ENCODE results near the gene ADRA2B.

The ADRA2B gene

GRCh38 chr2:96115631-96116423 is 544 bp downstream of the ADRA2B start:
- DNase-seq = no peak

GRCh38 chr2:96114903-96115581 is 1.3 kb downstream of the ADRA2B start:
- no peak for DNase-seq

- DNase-seq = no peak
Measured at GRCh38 chr2:96114546-96114902, 1.8 kb downstream of the ADRA2B start.

GRCh38 chr2:96113951-96114350 is 2.4 kb downstream of the ADRA2B start:
- DNase-seq = no peak

- DNase-seq = no peak
Measured at GRCh38 chr2:96113367-96113677, 3.0 kb downstream of the ADRA2B start.

GRCh38 chr2:96112501-96113366 is 3.6 kb downstream of the ADRA2B start:
- DNase-seq = no peak

- DNase-seq = no peak
Measured at GRCh38 chr2:96111823-96112500, 4.4 kb downstream of the ADRA2B start.

GRCh38 chr2:96111257-96111640 is 5.1 kb downstream of the ADRA2B start:
- DNase-seq = no peak

GRCh38 chr2:96110621-96111256 is 5.6 kb downstream of the ADRA2B start:
- DNase-seq = no peak

- no peak for DNase-seq
Measured at GRCh38 chr2:96109931-96110511, 6.3 kb downstream of the ADRA2B start.

- no peak for DNase-seq
Measured at GRCh38 chr2:96109361-96109680, 7.0 kb downstream of the ADRA2B start.

GRCh38 chr2:96108541-96109360 is 7.6 kb downstream of the ADRA2B start:
- DNase-seq = no peak

GRCh38 chr2:96108151-96108540 is 8.2 kb downstream of the ADRA2B start:
- DNase-seq = no peak

GRCh38 chr2:96107708-96108065 is 8.7 kb downstream of the ADRA2B start:
- no peak for DNase-seq

GRCh38 chr2:96106991-96107707 is 9.2 kb downstream of the ADRA2B start:
- no peak for DNase-seq

GRCh38 chr2:96105994-96106715 is 10.2 kb downstream of the ADRA2B start:
- DNase-seq = no peak

- no peak for DNase-seq
Measured at GRCh38 chr2:96105152-96105915, 11.0 kb downstream of the ADRA2B start.

- no peak for DNase-seq
Measured at GRCh38 chr2:96104487-96104861, 11.9 kb downstream of the ADRA2B start.

GRCh38 chr2:96103761-96104486 is 12.4 kb downstream of the ADRA2B start:
- no peak for DNase-seq

Measured in stimulated activated CD4-positive, alpha-beta T cell treated with anti-CD3 and anti-CD28 coated beads, Interleukin-4, amount 100 ng/mL, for 4 hours (primary cell).